Right atrium auricular region (tissue), 2 donors: ENCODE results near the gene NEDD4L. TPM values are rescaled to one million over a fixed set of nuclear protein-coding genes. Genes with fewer than 3 reads are reported as not detected.

ENCODE experiments used
- DNase-seq: peaks from one replicate; pipeline ENCODE4 v3.0.0-alpha.2; 2019; ENCODE audit warnings: low spot score
- H3K27ac ChIP-seq, 2 donors: fragments of 200-600 bp; sonication (generic); 1 replicate in 1 of 2; 2 replicates in 1 of 2; pipeline ENCODE4 v1.5.1; 2016 to 2019
- H3K27me3 ChIP-seq, 2 donors: fragments of 200-600 bp; sonication (generic); one replicate each; pipeline versions ENCODE4 v1.5.1 to v1.6.0; 2017 to 2019
- H3K36me3 ChIP-seq: fragments of 200-600 bp; sonication (generic); one replicate; pipeline ENCODE4 v1.5.1; 2016
- H3K4me1 ChIP-seq, 2 donors: fragments of 200-600 bp; sonication (generic); one replicate each; pipeline versions ENCODE4 v1.5.1 to v1.6.0; 2017 to 2019
- H3K4me3 ChIP-seq, 2 donors: fragments of 200-600 bp; sonication (generic); 1 replicate in 1 of 2; 2 replicates in 1 of 2; pipeline ENCODE4 v1.5.1; 2017 to 2019; ENCODE audit warnings: mild to moderate bottlenecking in 1 of 2, moderate library complexity in 1 of 2
- H3K9me3 ChIP-seq, 2 donors: fragments of 200-600 bp; sonication (generic); one replicate each; pipeline ENCODE4 v1.5.1; 2019
- total RNA-seq, 2 donors: library from RNA; depleted of rRNA; stranded (reverse); fragments of >200 nt; gene quantifications; one replicate each; pipeline ENCODE4 v1.1.0, GENCODE V29; 2016
- TF ChIP-seq, protein P1 (sequence below), 2 donors: fragments of 200-600 bp; sonication (generic); IDR thresholded peaks; one replicate each; pipeline ENCODE4 v1.5.1; 2019; ENCODE audit warnings: antibody characterized with exemption in 2 of 2

The NEDD4L gene
- total RNA-seq, 2 donors from 2014 or later, result 45.0 to 68.0 TPM

DNA sequence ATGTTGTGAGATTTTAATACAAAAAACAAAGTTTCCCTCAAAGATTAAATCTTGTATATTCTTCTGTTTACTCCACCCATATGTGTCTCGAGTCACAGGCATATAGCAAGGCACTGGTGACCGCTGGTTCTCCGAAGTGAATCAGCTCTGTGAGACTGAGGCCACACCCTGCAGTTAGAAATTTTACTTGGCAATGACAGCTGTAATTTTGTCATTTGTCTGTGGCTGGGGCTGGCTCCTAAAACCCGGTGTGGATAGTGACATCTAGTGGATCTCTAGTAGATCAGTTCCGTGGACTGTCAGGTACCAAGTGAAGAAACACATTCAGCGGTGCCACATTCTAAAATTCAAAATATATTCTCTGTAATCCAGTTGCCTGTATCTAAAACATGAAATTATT is 278.0 kb downstream of the NEDD4L start:
- Histone ChIP-seq H3K36me3 (no peaks in the 10 kb centered on the region), H3K27ac (peak overlapping the region; percentile 17 to 72), H3K9me3 (no peaks in the 10 kb centered on the region), H3K27me3 (no peaks in the 10 kb centered on the region), H3K4me3 (no peak overlapping the region), H3K4me1 (peaks cover 0 to 27% of the 10 kb centered on the region in 2 donors)
- DNase-seq, result peak; percentile 93
- TF ChIP-seq, protein P1, sequence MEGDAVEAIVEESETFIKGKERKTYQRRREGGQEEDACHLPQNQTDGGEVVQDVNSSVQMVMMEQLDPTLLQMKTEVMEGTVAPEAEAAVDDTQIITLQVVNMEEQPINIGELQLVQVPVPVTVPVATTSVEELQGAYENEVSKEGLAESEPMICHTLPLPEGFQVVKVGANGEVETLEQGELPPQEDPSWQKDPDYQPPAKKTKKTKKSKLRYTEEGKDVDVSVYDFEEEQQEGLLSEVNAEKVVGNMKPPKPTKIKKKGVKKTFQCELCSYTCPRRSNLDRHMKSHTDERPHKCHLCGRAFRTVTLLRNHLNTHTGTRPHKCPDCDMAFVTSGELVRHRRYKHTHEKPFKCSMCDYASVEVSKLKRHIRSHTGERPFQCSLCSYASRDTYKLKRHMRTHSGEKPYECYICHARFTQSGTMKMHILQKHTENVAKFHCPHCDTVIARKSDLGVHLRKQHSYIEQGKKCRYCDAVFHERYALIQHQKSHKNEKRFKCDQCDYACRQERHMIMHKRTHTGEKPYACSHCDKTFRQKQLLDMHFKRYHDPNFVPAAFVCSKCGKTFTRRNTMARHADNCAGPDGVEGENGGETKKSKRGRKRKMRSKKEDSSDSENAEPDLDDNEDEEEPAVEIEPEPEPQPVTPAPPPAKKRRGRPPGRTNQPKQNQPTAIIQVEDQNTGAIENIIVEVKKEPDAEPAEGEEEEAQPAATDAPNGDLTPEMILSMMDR (IDR thresholded peaks at IDR 0.05), result peak; percentile 49 to 76

DNA sequence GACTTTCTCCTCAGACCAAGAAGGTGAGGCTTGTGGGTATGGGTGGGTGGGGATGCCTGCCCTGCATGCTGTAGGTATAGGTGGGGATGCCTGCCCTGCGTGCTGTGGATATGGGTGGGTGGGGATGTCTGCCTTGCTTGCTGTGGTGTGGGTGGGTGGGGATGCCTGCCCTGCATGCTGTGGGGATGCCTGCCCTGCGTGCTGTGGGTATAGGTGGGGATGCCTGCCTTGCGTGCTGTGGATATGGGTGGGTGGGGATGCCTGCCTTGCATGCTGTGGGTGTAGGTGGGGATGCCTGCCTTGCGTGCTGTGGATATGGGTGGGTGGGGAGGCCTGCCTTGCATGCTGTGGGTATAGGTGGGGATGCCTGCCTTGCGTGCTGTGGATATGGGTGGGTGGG is 278.4 kb downstream of the NEDD4L start:
- Histone ChIP-seq H3K27ac (no peak overlapping the region), H3K9me3 (no peaks in the 10 kb centered on the region), H3K4me1 (peaks cover 0 to 22% of the 10 kb centered on the region in 2 donors), H3K4me3 (no peak overlapping the region), H3K27me3 (no peaks in the 10 kb centered on the region), H3K36me3 (no peaks in the 10 kb centered on the region)
- no peak for DNase-seq
- TF ChIP-seq, protein P1 (IDR thresholded peaks at IDR 0.05), result no peak

DNA sequence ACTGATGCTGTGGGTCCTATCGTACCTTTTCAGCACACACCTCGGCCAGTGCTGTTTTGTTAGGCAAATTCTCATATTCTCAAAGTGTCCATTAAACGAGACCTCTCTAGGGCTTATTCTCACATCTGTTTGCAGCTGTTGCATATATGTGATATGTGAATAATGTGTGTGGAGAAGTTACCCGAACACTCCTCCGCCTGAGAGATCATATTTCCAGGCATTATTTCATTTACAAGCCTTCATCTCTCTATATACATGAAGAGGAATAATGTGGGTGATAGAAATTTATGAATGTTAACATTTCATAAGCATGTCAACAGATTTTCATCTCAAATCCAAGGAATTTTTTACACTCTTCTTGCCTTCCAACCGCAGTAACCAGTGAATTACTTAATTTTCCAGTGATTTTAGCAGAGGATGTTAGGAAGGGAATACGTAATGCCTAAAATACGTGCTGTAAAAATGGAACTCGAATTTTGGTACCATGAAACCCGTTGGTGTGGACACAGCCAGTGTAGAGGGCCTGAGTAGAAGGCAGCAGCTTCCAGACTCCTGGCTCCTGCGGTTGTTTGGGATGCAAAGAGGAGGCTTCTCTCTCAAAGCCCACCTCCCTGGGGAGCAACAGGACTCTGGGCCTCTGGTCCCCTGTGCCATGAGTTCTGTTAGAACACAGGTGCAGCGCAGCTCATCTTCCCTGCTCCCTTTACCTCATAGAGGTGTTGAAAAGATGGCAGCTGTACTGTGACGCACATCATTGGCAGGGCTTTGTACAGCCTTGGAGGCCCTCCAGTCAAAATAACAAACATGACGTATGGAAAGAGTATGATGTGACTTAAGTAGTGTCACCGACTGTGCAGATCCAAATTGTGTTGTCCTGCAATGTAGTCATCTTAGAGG is 280.1 kb downstream of the NEDD4L start:
- Histone ChIP-seq H3K27me3 (no peaks in the 10 kb centered on the region), H3K27ac (no peak overlapping the region), H3K36me3 (no peaks in the 10 kb centered on the region), H3K9me3 (no peaks in the 10 kb centered on the region), H3K4me3 (no peak overlapping the region), H3K4me1 (peaks cover 0 to 19% of the 10 kb centered on the region in 2 donors)
- DNase-seq, result no peak
- TF ChIP-seq, protein P1 (IDR thresholded peaks at IDR 0.05), result no peak

DNA sequence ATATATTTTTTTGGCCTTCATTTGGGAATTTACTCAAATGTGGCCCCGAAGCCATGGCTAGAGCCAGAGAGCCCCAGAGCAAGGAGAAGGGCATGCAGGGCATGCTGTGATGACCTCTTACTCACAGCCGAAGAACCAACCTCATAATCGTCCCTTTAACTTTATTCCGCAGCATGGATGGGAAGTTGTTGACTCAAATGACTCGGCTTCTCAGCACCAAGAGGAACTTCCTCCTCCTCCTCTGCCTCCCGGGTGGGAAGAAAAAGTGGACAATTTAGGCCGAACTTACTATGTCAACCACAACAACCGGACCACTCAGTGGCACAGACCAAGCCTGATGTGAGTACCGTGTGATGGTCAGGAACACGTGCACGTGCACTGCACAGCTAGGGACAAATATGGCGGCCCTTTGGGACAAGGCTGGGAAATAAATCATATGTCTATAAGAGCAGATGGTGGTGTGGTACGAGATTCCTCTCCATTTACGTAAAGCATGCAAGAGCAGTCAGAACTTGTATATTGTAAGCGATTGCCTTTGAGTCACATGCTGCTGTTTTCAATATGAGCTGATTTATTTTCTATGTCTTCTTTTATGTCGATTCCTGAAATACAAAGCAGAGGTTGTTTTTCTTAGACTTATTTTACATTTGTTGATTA is 280.9 kb downstream of the NEDD4L start:
- no peak overlapping the region for H3K27ac ChIP-seq
- H3K4me1 ChIP-seq, result peaks cover 0 to 15% of the 10 kb centered on the region in 2 donors
- H3K36me3 ChIP-seq, result peaks cover 6% of the 10 kb centered on the region
- TF ChIP-seq, protein P1 (IDR thresholded peaks at IDR 0.05), result no peak
- H3K4me3 ChIP-seq, result no peak overlapping the region
- H3K9me3 ChIP-seq, result no peaks in the 10 kb centered on the region
- no peaks in the 10 kb centered on the region for H3K27me3 ChIP-seq
- DNase-seq, result no peak

DNA sequence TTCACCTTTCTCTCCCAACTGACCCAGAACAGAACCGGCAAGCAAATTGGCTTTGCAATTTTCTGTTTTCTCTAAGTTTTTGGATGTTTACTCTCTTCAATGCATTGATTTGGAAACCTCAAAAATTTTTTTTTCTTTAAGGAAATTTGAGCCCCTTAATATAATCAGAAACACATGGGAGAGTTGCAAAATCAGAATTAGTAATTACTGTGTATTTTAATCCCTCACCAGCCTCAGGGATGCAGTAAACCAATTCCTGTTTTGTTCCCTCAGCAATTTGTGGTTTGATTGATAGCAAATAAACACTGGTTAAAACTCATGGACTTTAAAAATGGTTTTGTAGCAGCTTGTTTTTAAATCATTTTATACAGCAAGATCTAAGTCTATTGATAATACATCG is 281.5 kb downstream of the NEDD4L start:
- Histone ChIP-seq H3K36me3 (peaks cover 6% of the 10 kb centered on the region), H3K9me3 (no peaks in the 10 kb centered on the region), H3K27me3 (no peaks in the 10 kb centered on the region), H3K4me3 (no peak overlapping the region), H3K27ac (no peak overlapping the region), H3K4me1 (peaks cover 0 to 15% of the 10 kb centered on the region in 2 donors)
- TF ChIP-seq, protein P1 (IDR thresholded peaks at IDR 0.05), result no peak
- no peak for DNase-seq
